CD8-positive, alpha-beta memory T cell (primary cell): ENCODE results near the gene SETD3. TPM values are rescaled to one million over a fixed set of nuclear protein-coding genes. Genes with fewer than 3 reads are reported as not detected.

Experiments
- CTCF ChIA-PET: fragments of 350-600 bp; sonication (Branson Sonifier 250); formaldehyde crosslinking; loops from one replicate; lab custom pipeline; 2021; ENCODE audit warnings: antibody characterized with exemption; lab: Charles Lee
- POLR2A ChIA-PET: fragments of 350-600 bp; sonication (Branson Sonifier 250); formaldehyde crosslinking; loops from one replicate; lab custom pipeline; 2021; ENCODE audit warnings: antibody characterized with exemption; lab: Charles Lee
- DNase-seq, 5 donors: peaks; one replicate each; pipeline versions ENCODE4 v3.0.0 to v3.0.0-alpha.2; 2020 to 2022; ENCODE audit warnings: mixed read lengths in 1 of 5
- H3K27ac ChIP-seq: one replicate; pipeline ENCODE4 v1.7.0; 2013; ENCODE audit warnings: low read depth, mild to moderate bottlenecking, low read length, moderate library complexity
- H3K27me3 ChIP-seq: 2 replicates; pipeline ENCODE4 v1.7.0; 2013; ENCODE audit warnings: low read length, mild to moderate bottlenecking; ENCODE audit not compliant: insufficient read depth, poor library complexity, severe bottlenecking
- H3K36me3 ChIP-seq: 2 replicates; pipeline ENCODE4 v1.7.0; 2013; ENCODE audit warnings: mild to moderate bottlenecking, low read length, moderate library complexity; ENCODE audit not compliant: insufficient read depth
- H3K4me1 ChIP-seq: 2 replicates; pipeline ENCODE4 v1.7.0; 2013; ENCODE audit warnings: mild to moderate bottlenecking, low read length, moderate library complexity; ENCODE audit not compliant: insufficient read depth
- H3K4me3 ChIP-seq: 2 replicates; pipeline ENCODE4 v1.7.0; 2013; ENCODE audit warnings: mild to moderate bottlenecking, low read length
- H3K9me3 ChIP-seq: 2 replicates; pipeline ENCODE4 v1.7.0; 2013; ENCODE audit warnings: mild to moderate bottlenecking, low read length
- H3K27ac Mint-ChIP-seq, 8 donors: one replicate each; pipeline ENCODE4 v1.8.0; 2020 to 2021; ENCODE audit warnings: mixed read lengths in 8 of 8, mild to moderate bottlenecking in 6 of 8, inconsistent platforms in 3 of 8, moderate library complexity in 3 of 8
- H3K27me3 Mint-ChIP-seq, 2 donors: one replicate each; pipeline ENCODE4 v1.8.0; 2020 to 2021; ENCODE audit warnings: mixed read lengths in 2 of 2, mild to moderate bottlenecking in 1 of 2, moderate library complexity in 1 of 2
- H3K36me3 Mint-ChIP-seq, 3 donors: one replicate each; pipeline ENCODE4 v1.8.0; 2020 to 2021; ENCODE audit warnings: mixed read lengths in 3 of 3, inconsistent platforms in 1 of 3, mild to moderate bottlenecking in 1 of 3
- H3K4me1 Mint-ChIP-seq, 3 donors: one replicate each; pipeline ENCODE4 v1.8.0; 2020 to 2021; ENCODE audit warnings: mixed read lengths in 3 of 3, inconsistent platforms in 1 of 3, mild to moderate bottlenecking in 1 of 3
- H3K4me3 Mint-ChIP-seq, 7 donors: one replicate each; pipeline ENCODE4 v1.8.0; 2020 to 2021; ENCODE audit warnings: mixed read lengths in 7 of 7, mild to moderate bottlenecking in 6 of 7, moderate library complexity in 4 of 7, inconsistent platforms in 2 of 7
- H3K9me3 Mint-ChIP-seq, 5 donors: one replicate each; pipeline ENCODE4 v1.8.0; 2020 to 2022; ENCODE audit warnings: mixed read lengths in 5 of 5, mild to moderate bottlenecking in 3 of 5, moderate library complexity in 2 of 5, inconsistent platforms in 1 of 5
- polyA plus RNA-seq: library from polyadenylated mRNA; unstranded; fragments of 300-500 nt; fragmentation: Illumina TruSeq; gene quantifications from one replicate; pipeline ENCODE4 v1.2.3, GENCODE V29; 2021
- total RNA-seq, 2 experiments: library from RNA; stranded (reverse); gene quantifications; one replicate each; pipeline ENCODE4 v1.2.3, GENCODE V29; 2021

SETD3 gene
- total and polyA plus RNA-seq, 3 experiments from 2014 or later: 52.1 to 57.9 (median 57.1) TPM

DNA sequence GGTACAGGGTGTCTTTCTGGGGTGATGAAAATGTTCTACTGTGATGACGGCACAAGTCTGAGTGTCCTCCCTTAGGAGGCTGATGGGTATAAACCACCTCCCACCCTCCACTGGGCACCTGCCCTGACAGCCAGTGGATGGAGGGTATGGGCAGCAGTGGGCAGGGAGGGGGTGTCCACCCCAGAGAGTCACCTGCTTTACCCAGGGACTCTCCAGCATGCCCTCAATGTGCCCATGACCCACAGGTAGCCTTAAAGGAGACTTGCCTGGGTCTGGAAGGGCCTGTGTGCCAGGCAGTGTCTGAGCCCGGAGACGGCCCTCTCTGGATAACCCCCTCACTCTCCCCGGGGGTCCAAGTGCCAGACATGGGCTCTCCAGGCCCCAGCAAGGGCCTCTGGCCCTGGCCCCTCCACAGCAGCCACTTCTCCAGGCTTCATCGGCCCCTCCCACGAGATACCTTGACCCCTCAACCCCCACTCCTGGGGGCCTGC, 39.3 kb upstream of the SETD3 start:
- Mint-ChIP-seq H3K4me3 (no peak overlapping the region), H3K4me1 (peaks cover 2 to 7% (median 2%) of the 10 kb centered on the region in 3 donors), H3K9me3 (no peaks in the 10 kb centered on the region), H3K27me3 (no peaks in the 10 kb centered on the region), H3K36me3 (peaks cover 0 to 3% (median 0%) of the 10 kb centered on the region in 3 donors), H3K27ac (peak overlapping the region in 1 of 8 donors; percentile 60)
- Histone ChIP-seq H3K4me1 (peaks cover 7% of the 10 kb centered on the region), H3K4me3 (no peak overlapping the region), H3K27me3 (no peaks in the 10 kb centered on the region), H3K27ac (no peak overlapping the region), H3K9me3 (no peaks in the 10 kb centered on the region), H3K36me3 (no peaks in the 10 kb centered on the region)
- CTCF ChIA-PET: interaction anchor here (1.2 kb wide), 1 partner anchor 109 kb away, joined by 6 read pairs; no protein-coding TSS in a partner anchor
- DNase-seq: peak in 1 of 5 donors; percentile 23
- POLR2A ChIA-PET: no interaction called here

GRCh38 chr14:99519347-99519881, 38.8 kb upstream of the SETD3 start:
- Mint-ChIP-seq H3K27me3 (no peaks in the 10 kb centered on the region), H3K4me1 (peaks cover 0 to 3% (median 0%) of the 10 kb centered on the region in 3 donors), H3K9me3 (no peaks in the 10 kb centered on the region), H3K4me3 (no peak overlapping the region), H3K27ac (peak overlapping the region in 1 of 8 donors; percentile 88), H3K36me3 (peaks cover 0 to 3% (median 0%) of the 10 kb centered on the region in 3 donors)
- H3K4me3 ChIP-seq: no peak overlapping the region
- POLR2A ChIA-PET: interaction anchor here (0.6 kb wide), 1 partner anchor 162 kb away, joined by 3 read pairs; no protein-coding TSS in a partner anchor
- H3K4me1 ChIP-seq: peaks cover 1% of the 10 kb centered on the region
- CTCF ChIA-PET: interaction anchor here (0.6 to 1.2 kb wide), 4 partner anchors 26 to 109 kb away, joined by 3 to 6 read pairs (median 3); no protein-coding TSS in a partner anchor
- no peak overlapping the region for H3K27ac ChIP-seq
- no peaks in the 10 kb centered on the region for H3K27me3 ChIP-seq
- DNase-seq: no peak
- H3K9me3 ChIP-seq: no peaks in the 10 kb centered on the region
- no peaks in the 10 kb centered on the region for H3K36me3 ChIP-seq

DNA sequence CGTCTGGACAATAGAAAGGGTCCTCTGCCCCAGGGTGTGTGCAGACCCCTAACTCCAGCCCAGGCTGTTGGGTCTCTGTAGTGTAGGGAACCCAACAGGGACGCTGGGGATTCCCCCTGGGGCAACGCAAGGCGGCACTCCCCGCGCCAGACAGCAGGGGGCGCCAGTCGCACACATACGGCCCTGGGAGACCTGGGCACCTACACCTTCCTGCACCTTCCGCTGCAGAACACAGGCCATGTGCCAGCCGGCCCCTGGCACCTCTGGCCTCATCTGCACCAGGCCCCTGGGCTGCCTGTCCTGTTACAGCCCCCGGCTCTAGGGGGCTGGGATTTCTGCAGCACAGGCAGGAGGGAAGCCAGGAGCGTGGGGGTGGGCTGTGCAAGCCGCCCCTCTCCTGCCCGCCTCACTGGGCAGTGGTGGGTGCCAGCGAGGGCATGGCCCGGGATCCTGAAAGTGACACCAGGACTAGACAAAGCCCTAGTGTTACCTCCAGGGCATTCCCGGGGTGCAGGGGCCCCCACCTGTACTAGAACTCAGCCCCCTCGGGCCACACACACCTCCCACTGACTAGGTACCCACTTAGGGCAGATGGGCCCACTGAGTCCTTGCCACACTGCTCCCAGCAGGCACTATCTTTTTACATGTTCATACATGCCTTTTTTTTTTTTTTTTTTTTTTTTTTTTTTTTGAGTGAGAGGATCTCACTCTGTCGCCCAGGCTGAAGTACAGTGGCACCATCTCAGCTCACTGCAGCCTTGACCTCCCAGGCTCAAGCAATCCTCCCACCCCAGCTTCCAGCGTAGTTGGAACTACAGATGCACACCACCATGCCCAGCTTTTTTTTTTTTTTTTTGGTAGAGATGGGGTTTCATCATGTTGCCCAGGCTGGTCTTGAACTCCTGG, 38.0 kb upstream of the SETD3 start:
- ChIA-PET CTCF (interaction anchor here (0.6 to 1.5 kb wide), 7 partner anchors 27 to 110 kb away, joined by 3 to 8 read pairs (median 3); no protein-coding TSS in a partner anchor), POLR2A (interaction anchor here (0.6 kb wide), 1 partner anchor 163 kb away, joined by 3 read pairs; no protein-coding TSS in a partner anchor)
- Histone ChIP-seq H3K27me3 (no peaks in the 10 kb centered on the region), H3K27ac (no peak overlapping the region), H3K36me3 (no peaks in the 10 kb centered on the region), H3K4me1 (no peaks in the 10 kb centered on the region), H3K4me3 (no peak overlapping the region), H3K9me3 (no peaks in the 10 kb centered on the region)
- no peak overlapping the region for H3K27ac Mint-ChIP-seq
- H3K9me3 Mint-ChIP-seq: no peaks in the 10 kb centered on the region
- H3K27me3 Mint-ChIP-seq: no peaks in the 10 kb centered on the region
- peaks cover 0 to 3% (median 0%) of the 10 kb centered on the region in 3 donors for H3K4me1 Mint-ChIP-seq
- no peak overlapping the region for H3K4me3 Mint-ChIP-seq
- H3K36me3 Mint-ChIP-seq: peaks cover 0 to 9% (median 0%) of the 10 kb centered on the region in 3 donors
- peak; percentile 69 to 85 (median 78) for DNase-seq

DNA sequence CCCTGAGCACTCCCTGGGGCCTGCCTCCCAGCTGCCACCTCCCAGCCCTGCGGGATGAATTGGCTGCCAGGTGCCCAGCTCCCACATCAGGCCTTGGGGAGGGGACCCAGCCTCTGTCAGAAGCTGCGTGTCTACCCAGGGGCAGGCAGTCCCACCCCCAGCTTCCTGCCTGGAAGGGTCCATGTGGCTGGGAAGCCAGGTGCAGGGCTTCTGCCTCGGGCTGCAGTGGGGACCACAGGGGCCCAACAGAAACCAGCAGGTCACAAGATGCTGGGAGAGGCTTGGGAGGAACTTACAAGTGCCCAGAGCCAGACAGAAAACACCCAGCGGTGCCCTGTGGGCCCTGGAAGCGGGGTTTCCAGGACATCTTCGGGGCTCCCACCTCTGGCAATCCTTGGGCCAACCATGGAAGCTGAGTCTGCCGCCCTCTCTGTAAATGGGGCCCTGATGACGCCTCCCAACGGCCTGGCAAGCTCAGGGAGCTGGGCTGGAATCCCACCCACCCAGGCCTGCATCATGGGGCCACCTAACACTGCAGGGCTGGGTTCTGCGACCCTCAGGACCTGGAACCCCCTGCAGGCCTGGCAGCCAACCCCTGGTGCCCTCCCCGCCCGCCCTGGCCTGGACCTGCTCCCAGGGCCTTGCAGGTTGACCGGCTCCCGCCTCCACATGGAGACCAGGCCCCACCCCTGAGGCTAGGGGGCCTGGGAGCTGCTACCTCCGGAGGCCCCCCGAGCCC, 37.2 kb upstream of the SETD3 start:
- Mint-ChIP-seq H3K4me1 (peaks cover 0 to 3% (median 0%) of the 10 kb centered on the region in 3 donors), H3K4me3 (no peak overlapping the region), H3K27me3 (no peaks in the 10 kb centered on the region), H3K36me3 (peaks cover 0 to 16% (median 0%) of the 10 kb centered on the region in 3 donors), H3K27ac (no peak overlapping the region), H3K9me3 (no peaks in the 10 kb centered on the region)
- CTCF ChIA-PET: interaction anchor here (0.7 to 1.5 kb wide), 3 partner anchors 102 to 110 kb away, joined by 3 to 8 read pairs (median 3); no protein-coding TSS in a partner anchor
- H3K4me1 ChIP-seq: no peaks in the 10 kb centered on the region
- H3K36me3 ChIP-seq: no peaks in the 10 kb centered on the region
- DNase-seq: no peak
- no peak overlapping the region for H3K27ac ChIP-seq
- no peaks in the 10 kb centered on the region for H3K9me3 ChIP-seq
- H3K4me3 ChIP-seq: no peak overlapping the region
- no peaks in the 10 kb centered on the region for H3K27me3 ChIP-seq
- POLR2A ChIA-PET: no interaction called here

- H3K36me3 Mint-ChIP-seq: peaks cover 0 to 21% (median 0%) of the 10 kb centered on the region in 3 donors
- H3K4me3 Mint-ChIP-seq: no peak overlapping the region
- no peaks in the 10 kb centered on the region for H3K9me3 ChIP-seq
- POLR2A ChIA-PET: no interaction called here
- H3K36me3 ChIP-seq: no peaks in the 10 kb centered on the region
- no peak overlapping the region for H3K27ac Mint-ChIP-seq
- no peaks in the 10 kb centered on the region for H3K27me3 ChIP-seq
- no peak overlapping the region for H3K27ac ChIP-seq
- H3K9me3 Mint-ChIP-seq: no peaks in the 10 kb centered on the region
- no peak overlapping the region for H3K4me3 ChIP-seq
- CTCF ChIA-PET: interaction anchor here (1.3 to 1.5 kb wide), 3 partner anchors 103 to 171 kb away, joined by 3 to 8 read pairs (median 3); no protein-coding TSS in a partner anchor
- peaks cover 0 to 3% (median 0%) of the 10 kb centered on the region in 3 donors for H3K4me1 Mint-ChIP-seq
- no peaks in the 10 kb centered on the region for H3K4me1 ChIP-seq
- DNase-seq: no peak
- no peaks in the 10 kb centered on the region for H3K27me3 Mint-ChIP-seq
Observed at GRCh38 chr14:99516871-99517642, 36.4 kb upstream of the SETD3 start.

DNA sequence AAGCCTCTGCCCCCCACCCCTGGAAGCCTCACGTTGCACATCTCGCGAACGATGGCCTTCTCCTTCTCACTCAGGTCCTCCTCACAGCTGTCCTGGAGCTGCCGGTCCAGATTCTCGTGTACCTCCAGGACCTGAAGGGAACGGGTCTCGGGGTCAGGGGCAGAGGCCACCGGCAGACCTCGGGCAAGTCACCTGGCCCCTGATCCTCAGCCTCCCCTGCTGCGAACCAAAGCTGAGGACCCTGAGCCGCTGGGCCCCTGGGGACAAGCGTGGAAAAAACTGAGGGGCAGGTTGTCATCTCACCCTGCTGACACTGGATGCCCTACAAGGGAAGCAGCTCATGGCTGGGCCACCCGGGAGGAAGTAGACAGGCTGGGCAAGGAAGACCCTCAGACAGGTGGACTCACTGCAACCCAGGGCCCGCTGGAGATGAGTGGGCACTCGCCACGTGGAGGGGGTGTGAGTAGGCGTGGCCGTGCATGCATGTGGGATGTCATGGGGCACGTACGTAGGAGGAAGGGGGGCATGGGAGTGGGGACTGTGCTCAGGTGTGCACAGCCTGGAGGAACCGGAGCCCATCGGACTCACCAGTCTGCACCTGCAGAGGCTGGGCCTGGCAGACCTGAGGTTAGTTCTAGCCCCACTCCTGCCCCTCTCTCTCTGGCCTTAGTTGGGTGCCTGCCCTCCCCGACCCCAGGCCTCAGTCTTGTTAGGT, 35.7 kb upstream of the SETD3 start:
- ChIA-PET POLR2A (no interaction called here), CTCF (interaction anchor here (1.0 to 1.3 kb wide), 2 partner anchors 8 to 171 kb away, joined by 3 read pairs; no protein-coding TSS in a partner anchor)
- no peak overlapping the region for H3K27ac ChIP-seq
- no peak overlapping the region for H3K4me3 ChIP-seq
- peaks cover 0 to 3% (median 0%) of the 10 kb centered on the region in 3 donors for H3K4me1 Mint-ChIP-seq
- no peaks in the 10 kb centered on the region for H3K27me3 Mint-ChIP-seq
- H3K27ac Mint-ChIP-seq: no peak overlapping the region
- H3K4me3 Mint-ChIP-seq: no peak overlapping the region
- no peaks in the 10 kb centered on the region for H3K9me3 Mint-ChIP-seq
- no peaks in the 10 kb centered on the region for H3K27me3 ChIP-seq
- DNase-seq: no peak
- H3K4me1 ChIP-seq: no peaks in the 10 kb centered on the region
- H3K36me3 Mint-ChIP-seq: peaks cover 0 to 27% (median 0%) of the 10 kb centered on the region in 3 donors
- no peaks in the 10 kb centered on the region for H3K36me3 ChIP-seq
- H3K9me3 ChIP-seq: no peaks in the 10 kb centered on the region
